ENCODE data around the gene TK2. TPM values are rescaled to one million over a fixed set of nuclear protein-coding genes. Genes with fewer than 3 reads are reported as not detected.

Gene TK2
- total and polyA plus RNA-seq, 2 experiments from 2014 or later: 1.8 to 4.2 TPM

DNA sequence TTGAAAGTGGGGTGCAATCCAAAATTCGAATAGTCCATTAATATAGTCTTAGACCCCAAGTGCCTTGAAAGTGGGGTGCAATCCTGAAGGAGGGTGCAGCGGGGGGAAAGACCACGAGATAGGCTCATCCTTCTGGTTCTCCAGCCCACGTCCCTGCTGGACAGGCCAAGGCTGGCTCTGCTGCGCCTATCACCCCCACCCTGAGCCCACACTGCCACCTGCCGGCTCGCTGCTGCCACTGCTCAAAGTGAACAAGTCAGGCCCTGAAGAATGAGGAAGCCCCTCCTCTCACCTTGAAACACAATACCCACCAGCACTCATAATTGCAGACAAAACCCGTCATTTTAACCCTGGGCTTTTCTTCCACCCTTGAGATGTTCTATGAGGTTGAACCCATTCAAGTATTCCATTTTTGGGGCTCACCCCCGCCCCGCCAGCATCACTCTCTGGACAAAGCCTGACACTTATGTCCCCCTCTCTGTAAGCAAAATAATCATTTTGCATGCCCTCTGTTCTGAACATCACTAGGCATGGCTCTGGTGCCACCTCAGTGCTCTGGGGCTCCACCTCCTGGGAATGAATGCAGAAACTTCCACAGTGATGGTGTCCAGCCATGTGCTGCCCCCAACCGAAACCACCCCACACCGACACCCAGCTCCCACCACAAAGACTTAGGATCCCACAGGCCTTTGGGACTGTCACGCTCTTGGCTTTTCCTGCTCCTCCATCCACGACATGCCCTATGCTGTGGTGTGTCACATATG lies 66.1 kb downstream of the TK2 start:
- Histone ChIP-seq H3K9me2 (ENCODE audit: insufficient read depth) (no peaks in the 10 kb centered on the region), H3K36me3 (ENCODE audit: insufficient read depth) (no peaks in the 10 kb centered on the region), H4K20me1 (replicated peaks; ENCODE audit: insufficient read depth) (no peaks in the 10 kb centered on the region), H3K4me2 (no peak overlapping the region), H3K4me1 (ENCODE audit: insufficient read depth) (0 out of 2 replicates have a peak, but pooled peaks cover under 1% of the 10 kb centered on the region), H2AFZ (peak overlapping the region; percentile 67), H3K79me2 (replicated peaks; ENCODE audit: insufficient read depth) (no peaks in the 10 kb centered on the region), H3K4me3 (no peak overlapping the region), H3K27me3 (ENCODE audit: insufficient read depth) (no peaks in the 10 kb centered on the region), H3F3A (replicated peaks; ENCODE audit: low read depth) (no peaks in the 10 kb centered on the region), H3K27ac (ENCODE audit: low read depth) (no peak overlapping the region)
- ATAC-seq (peak; percentile 89), DNase-seq (ENCODE audit: low spot score) (peak; percentile 87)
- peaks cover 7% of the 10 kb centered on the region for H3K4me1 Mint-ChIP-seq
- no peaks in the 10 kb centered on the region; the same call in 2 of the 3 replicates for H3K36me3 Mint-ChIP-seq (ENCODE audit: low read depth)
- TF ChIP-seq CREB1 (CRISPR knock-in tag; IDR thresholded peaks at IDR 0.05; ENCODE audit: low read depth): no peak
- TF ChIP-seq CTCF (conservative IDR thresholded peaks at IDR 0.05; ENCODE audit: low read depth in 2 of 2): peak; percentile 83 to 100
- no peak for TF ChIP-seq EZH2phosphoT487 (IDR thresholded peaks at IDR 0.05; ENCODE audit: unreplicated experiment)
- H3K4me3 Mint-ChIP-seq: no peak overlapping the region; the same call in 2 of the 3 replicates
- H3K9me3 Mint-ChIP-seq: peaks cover 6% of the 10 kb centered on the region; the same call in 1 of the 3 replicates
- H3K27me3 Mint-ChIP-seq (ENCODE audit: insufficient read depth, low read depth, poor library complexity): peaks cover 6% of the 10 kb centered on the region
- H3K27ac Mint-ChIP-seq: no peak overlapping the region

DNA sequence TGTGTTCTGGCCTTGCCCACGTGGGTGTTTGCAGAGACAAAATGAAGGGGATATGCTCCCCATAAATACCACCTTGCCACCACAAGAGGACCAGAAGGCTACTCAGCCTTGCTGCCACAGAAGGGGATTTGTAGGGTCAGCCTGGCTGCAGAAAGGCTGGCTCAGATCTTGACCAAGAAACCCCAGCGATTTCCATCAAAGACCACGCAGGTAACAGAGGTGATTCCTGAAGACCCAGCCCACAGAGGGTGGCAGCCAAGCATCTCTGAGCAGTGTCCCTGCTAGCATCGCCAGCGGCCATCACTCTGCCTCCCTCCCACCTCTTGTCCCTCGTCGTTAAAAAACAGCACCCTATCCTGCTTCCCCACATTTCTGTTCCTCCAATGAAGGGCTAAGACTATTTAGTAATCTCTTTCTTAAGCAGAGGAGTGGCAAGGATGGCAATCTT lies 68.0 kb downstream of the TK2 start:
- ATAC-seq: no peak
- Mint-ChIP-seq H3K9me3 (no peaks in the 10 kb centered on the region; the same call in 2 of the 3 replicates), H3K27ac (no peak overlapping the region), H3K4me3 (no peak overlapping the region), H3K27me3 (ENCODE audit: insufficient read depth, low read depth, poor library complexity) (peaks cover 12% of the 10 kb centered on the region), H3K4me1 (peaks cover 14% of the 10 kb centered on the region), H3K36me3 (ENCODE audit: low read depth) (no peaks in the 10 kb centered on the region)
- Histone ChIP-seq H3K27ac (ENCODE audit: low read depth) (no peak overlapping the region), H3K4me1 (ENCODE audit: insufficient read depth) (peaks cover 5% of the 10 kb centered on the region; the same call in 1 of the 2 replicates), H3K4me3 (no peak overlapping the region), H4K20me1 (replicated peaks; ENCODE audit: insufficient read depth) (no peaks in the 10 kb centered on the region), H3F3A (replicated peaks; ENCODE audit: low read depth) (no peaks in the 10 kb centered on the region), H3K79me2 (replicated peaks; ENCODE audit: insufficient read depth) (no peaks in the 10 kb centered on the region), H2AFZ (no peak overlapping the region), H3K9me2 (ENCODE audit: insufficient read depth) (no peaks in the 10 kb centered on the region), H3K4me2 (no peak overlapping the region), H3K27me3 (ENCODE audit: insufficient read depth) (no peaks in the 10 kb centered on the region), H3K36me3 (ENCODE audit: insufficient read depth) (no peaks in the 10 kb centered on the region)
- DNase-seq (ENCODE audit: low spot score): no peak
- TF ChIP-seq NANOG (IDR thresholded peaks at IDR 0.05; ENCODE audit: borderline replicate concordance) (no peak), EZH2phosphoT487 (IDR thresholded peaks at IDR 0.05; ENCODE audit: unreplicated experiment) (no peak), ZNF114 (CRISPR knock-in tag; IDR thresholded peaks at IDR 0.05) (no peak), EZH2 (IDR thresholded peaks at IDR 0.05; ENCODE audit: low read depth, unreplicated experiment) (no peak), CREB1 (CRISPR knock-in tag; IDR thresholded peaks at IDR 0.05; ENCODE audit: low read depth) (no peak), ZNF462 (CRISPR knock-in tag; IDR thresholded peaks at IDR 0.05) (no peak), ETS1 (IDR thresholded peaks at IDR 0.05) (no peak), CTCF (conservative IDR thresholded peaks at IDR 0.05; ENCODE audit: low read depth in 2 of 2) (no peak)

Data from GM23338 (cell line).